Ammon's horn (tissue), 1 donor: ENCODE measurements around the gene IFITM1.
A peak's percentile ranks its signal among the peaks of the same experiment; 100 is the strongest.

Experiments
- DNase-seq: peaks from one replicate; pipeline ENCODE4 v3.0.0-alpha.2; 2016; ENCODE audit warnings: low spot score

IFITM1 gene

GRCh38 chr11:293852-294661 is 19.8 kb upstream of the IFITM1 start:
- DNase-seq = no peak

- no peak for DNase-seq
Measured at GRCh38 chr11:294780-295179, 19.1 kb upstream of the IFITM1 start.

- no peak for DNase-seq
Measured at GRCh38 chr11:295351-296170, 18.3 kb upstream of the IFITM1 start.

- no peak for DNase-seq
Measured at GRCh38 chr11:296171-297050, 17.4 kb upstream of the IFITM1 start.

GRCh38 chr11:297051-297585 is 16.7 kb upstream of the IFITM1 start:
- no peak for DNase-seq

- no peak for DNase-seq
Measured at GRCh38 chr11:297586-298405, 16.0 kb upstream of the IFITM1 start.

- no peak for DNase-seq
Measured at GRCh38 chr11:298406-299065, 15.3 kb upstream of the IFITM1 start.

- no peak for DNase-seq
Measured at GRCh38 chr11:299081-299891, 14.6 kb upstream of the IFITM1 start, which contains the start of gene IFITM5. Gene IFITM5 (minus strand): TSS chr11:299526. CDS start chr11:299490, 36 bp downstream.

- no peak for DNase-seq
Measured at GRCh38 chr11:299951-300735, 13.7 kb upstream of the IFITM1 start.

GRCh38 chr11:303363-303762 is 10.5 kb upstream of the IFITM1 start:
- DNase-seq = no peak

GRCh38 chr11:304061-304506 is 9.8 kb upstream of the IFITM1 start:
- DNase-seq = no peak

GRCh38 chr11:304915-305843 is 8.7 kb upstream of the IFITM1 start:
- DNase-seq = peak; percentile 63

GRCh38 chr11:305844-306211 is 8.0 kb upstream of the IFITM1 start:
- no peak for DNase-seq

GRCh38 chr11:306645-307371 is 7.0 kb upstream of the IFITM1 start:
- no peak for DNase-seq

- DNase-seq = peak; percentile 64
Measured at GRCh38 chr11:307766-308708, 5.8 kb upstream of the IFITM1 start, which contains the start of gene IFITM2. Gene IFITM2 (plus strand): TSS chr11:307816. CDS start chr11:308193, 377 bp downstream.
